ENCODE data around the gene ATG101. TPM values are rescaled to one million over a fixed set of nuclear protein-coding genes. Genes with fewer than 3 reads are reported as not detected.

ATG101 gene, protein sequence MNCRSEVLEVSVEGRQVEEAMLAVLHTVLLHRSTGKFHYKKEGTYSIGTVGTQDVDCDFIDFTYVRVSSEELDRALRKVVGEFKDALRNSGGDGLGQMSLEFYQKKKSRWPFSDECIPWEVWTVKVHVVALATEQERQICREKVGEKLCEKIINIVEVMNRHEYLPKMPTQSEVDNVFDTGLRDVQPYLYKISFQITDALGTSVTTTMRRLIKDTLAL
- 19.8 and 33.7 TPM in 2 replicates for total RNA-seq (ENCODE audit: low replicate concordance)

DNA sequence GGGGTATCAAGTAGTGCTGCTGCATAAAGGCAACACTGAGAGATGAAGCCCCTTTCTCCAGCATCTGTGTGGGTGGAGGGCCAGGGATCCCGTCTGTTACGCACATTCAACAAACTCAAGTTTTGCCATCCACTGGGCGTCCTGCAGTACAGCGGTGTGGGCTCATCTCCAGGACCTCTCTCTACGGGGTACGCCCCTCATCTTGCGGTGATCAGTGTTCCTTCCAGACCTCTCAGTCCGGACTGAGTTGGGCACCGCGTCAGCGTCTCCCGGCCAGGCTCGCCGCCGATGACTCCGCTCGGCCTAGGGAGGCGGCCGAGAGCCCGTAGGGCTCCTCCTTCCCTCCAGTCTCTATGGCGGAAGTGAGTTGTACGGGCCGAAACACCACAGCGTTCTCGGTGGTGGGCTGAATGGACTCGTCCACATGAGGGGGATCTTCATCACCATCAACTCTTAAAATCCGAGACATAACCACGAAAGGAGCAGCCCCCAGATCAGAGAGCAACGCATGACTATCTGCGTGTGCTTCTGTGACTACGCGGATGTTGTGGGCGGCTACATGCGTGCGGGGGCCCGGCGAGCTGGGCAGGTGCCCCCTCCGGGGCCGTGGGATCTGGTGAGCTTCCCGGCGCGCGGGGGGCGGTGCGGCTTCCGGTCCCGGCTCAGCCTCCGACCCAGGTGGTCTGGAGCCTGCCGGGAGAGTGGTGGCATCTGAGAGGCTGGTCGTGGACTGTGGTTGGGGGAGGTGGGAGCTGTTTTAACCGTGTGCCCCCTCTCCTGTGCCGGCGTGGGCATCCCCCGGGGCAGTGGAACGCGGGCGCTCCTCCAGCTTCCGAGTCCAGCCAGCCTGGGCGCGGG is at the start of gene ATG101:
ATG101 (plus strand) TSS at position 652 of the 858 bp plus-strand sequence. CDS start 3,673 bp downstream, outside the sequence.
- Histone ChIP-seq H3K27ac (peak within 1 kb of the TSS; percentile 97), H3K9me3 (ENCODE audit: low read depth) (no peaks in the 10 kb centered on the region), H3K79me2 (ENCODE audit: low read depth) (peaks cover 41% of the 10 kb centered on the region), H3K4me3 (peak within 1 kb of the TSS; percentile 97), H3F3A (ENCODE audit: low read depth) (peaks cover 5% of the 10 kb centered on the region), H4K20me1 (ENCODE audit: low read depth) (peaks cover 20% of the 10 kb centered on the region), H3K36me3 (no peaks in the 10 kb centered on the region), H3K27me3 (peaks cover 18% of the 10 kb centered on the region), H2AFZ (replicated peaks) (peak within 1 kb of the TSS; percentile 95), H3K4me1 (peaks cover 7% of the 10 kb centered on the region), H3K4me2 (peak within 1 kb of the TSS; percentile 99), H3K9ac (peak within 1 kb of the TSS; percentile 97)
- no peaks in the 10 kb centered on the region for H3K9me3 Mint-ChIP-seq
- peaks cover 11% of the 10 kb centered on the region for H3K36me3 Mint-ChIP-seq
- peak; percentile 97 for DNase-seq (ENCODE audit: low spot score)
- peaks cover 9% of the 10 kb centered on the region for H3K27me3 Mint-ChIP-seq (ENCODE audit: insufficient read depth, low read depth)
- peak within 1 kb of the TSS; percentile 100 for H3K27ac Mint-ChIP-seq
- no peak for TF ChIP-seq EZH2phosphoT487 (IDR thresholded peaks at IDR 0.05)
- TF ChIP-seq, protein P1, sequence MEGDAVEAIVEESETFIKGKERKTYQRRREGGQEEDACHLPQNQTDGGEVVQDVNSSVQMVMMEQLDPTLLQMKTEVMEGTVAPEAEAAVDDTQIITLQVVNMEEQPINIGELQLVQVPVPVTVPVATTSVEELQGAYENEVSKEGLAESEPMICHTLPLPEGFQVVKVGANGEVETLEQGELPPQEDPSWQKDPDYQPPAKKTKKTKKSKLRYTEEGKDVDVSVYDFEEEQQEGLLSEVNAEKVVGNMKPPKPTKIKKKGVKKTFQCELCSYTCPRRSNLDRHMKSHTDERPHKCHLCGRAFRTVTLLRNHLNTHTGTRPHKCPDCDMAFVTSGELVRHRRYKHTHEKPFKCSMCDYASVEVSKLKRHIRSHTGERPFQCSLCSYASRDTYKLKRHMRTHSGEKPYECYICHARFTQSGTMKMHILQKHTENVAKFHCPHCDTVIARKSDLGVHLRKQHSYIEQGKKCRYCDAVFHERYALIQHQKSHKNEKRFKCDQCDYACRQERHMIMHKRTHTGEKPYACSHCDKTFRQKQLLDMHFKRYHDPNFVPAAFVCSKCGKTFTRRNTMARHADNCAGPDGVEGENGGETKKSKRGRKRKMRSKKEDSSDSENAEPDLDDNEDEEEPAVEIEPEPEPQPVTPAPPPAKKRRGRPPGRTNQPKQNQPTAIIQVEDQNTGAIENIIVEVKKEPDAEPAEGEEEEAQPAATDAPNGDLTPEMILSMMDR (IDR thresholded peaks at IDR 0.05) = peak; percentile 81
- TF ChIP-seq EZH2 (IDR thresholded peaks at IDR 0.05) = no peak
- H3K4me1 Mint-ChIP-seq = peaks cover 27% of the 10 kb centered on the region
- H3K4me3 Mint-ChIP-seq = peak within 1 kb of the TSS; percentile 99

DNA sequence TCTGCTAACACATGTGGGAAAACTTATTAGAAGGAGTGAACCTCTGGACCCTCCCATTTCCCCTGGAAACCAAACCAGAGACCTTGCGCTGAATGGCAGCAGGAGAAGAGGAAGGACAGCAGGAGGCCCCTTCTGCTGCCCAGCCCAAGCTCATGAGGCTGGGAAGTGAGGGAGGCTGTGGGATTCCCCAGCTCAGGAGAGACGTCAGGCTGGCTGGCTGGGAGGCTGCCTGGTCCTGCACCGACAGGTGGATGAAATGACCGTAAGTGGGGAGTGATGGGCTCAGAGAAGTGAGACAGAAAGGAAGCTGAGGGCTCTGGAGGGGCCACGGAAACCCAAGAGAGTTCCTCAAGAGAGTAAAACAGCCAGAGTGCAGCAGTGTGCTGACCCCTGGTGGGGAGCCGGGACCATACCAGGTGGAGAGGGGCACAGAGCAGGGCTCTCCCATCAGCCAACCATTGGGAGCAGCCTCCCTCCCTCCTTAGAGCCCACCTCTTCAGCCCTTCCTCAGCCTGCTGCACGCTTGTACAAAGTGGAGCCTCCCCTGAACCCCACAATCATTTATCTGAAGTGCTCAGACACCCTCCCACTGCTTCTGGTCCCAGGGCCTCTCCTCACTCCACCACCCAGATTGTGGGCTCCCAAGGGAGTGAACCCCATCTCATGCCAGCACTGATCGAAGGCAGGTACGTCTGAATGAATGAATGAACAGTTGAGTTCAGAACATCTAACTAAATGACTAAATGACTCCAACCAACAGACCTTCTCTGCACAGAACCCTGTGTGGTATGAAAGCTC is 49.0 kb upstream of the ATG101 start:
- Histone ChIP-seq H3K9me3 (ENCODE audit: low read depth) (no peaks in the 10 kb centered on the region), H3K36me3 (no peaks in the 10 kb centered on the region), H2AFZ (replicated peaks) (peak overlapping the region; percentile 68), H3K79me2 (ENCODE audit: low read depth) (no peaks in the 10 kb centered on the region), H3K4me3 (no peak overlapping the region), H3F3A (ENCODE audit: low read depth) (peaks cover 14% of the 10 kb centered on the region), H3K9ac (no peak overlapping the region), H3K4me2 (peak overlapping the region; percentile 49), H3K27ac (no peak overlapping the region), H4K20me1 (ENCODE audit: low read depth) (no peaks in the 10 kb centered on the region), H3K27me3 (peaks cover 67% of the 10 kb centered on the region), H3K4me1 (peaks cover under 1% of the 10 kb centered on the region)
- peak; percentile 85 for DNase-seq (ENCODE audit: low spot score)
- TF ChIP-seq, protein P1 (IDR thresholded peaks at IDR 0.05) = peak; percentile 84
- TF ChIP-seq EZH2phosphoT487 (IDR thresholded peaks at IDR 0.05) = no peak
- H3K36me3 Mint-ChIP-seq = no peaks in the 10 kb centered on the region
- H3K9me3 Mint-ChIP-seq = no peaks in the 10 kb centered on the region
- peaks cover 17% of the 10 kb centered on the region for H3K27me3 Mint-ChIP-seq (ENCODE audit: insufficient read depth, low read depth)
- H3K27ac Mint-ChIP-seq = no peak overlapping the region
- peaks cover 37% of the 10 kb centered on the region for H3K4me1 Mint-ChIP-seq
- H3K4me3 Mint-ChIP-seq = peak overlapping the region; percentile 71

DNA sequence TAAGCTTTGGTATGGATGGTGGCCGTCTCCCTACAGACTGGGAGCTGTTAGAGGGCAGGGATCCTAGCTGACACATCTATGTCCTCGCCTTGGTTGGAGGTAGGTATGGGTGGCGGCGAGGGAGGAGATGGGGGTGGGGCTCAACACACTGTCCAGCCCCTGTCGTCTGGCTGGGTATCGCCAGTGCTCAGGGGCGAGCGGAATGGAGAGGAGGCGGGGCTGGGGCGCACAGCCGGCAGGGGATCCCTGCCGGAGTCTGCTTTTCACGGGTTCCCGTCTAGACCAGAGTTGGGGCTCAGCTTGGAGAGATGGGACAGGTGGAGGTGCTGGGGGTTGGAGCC is 47.0 kb upstream of the ATG101 start:
- no peaks in the 10 kb centered on the region for H3K79me2 ChIP-seq (ENCODE audit: low read depth)
- Mint-ChIP-seq H3K4me3 (peak overlapping the region; percentile 83), H3K27me3 (ENCODE audit: insufficient read depth, low read depth) (peaks cover 19% of the 10 kb centered on the region), H3K36me3 (no peaks in the 10 kb centered on the region), H3K27ac (no peak overlapping the region), H3K9me3 (no peaks in the 10 kb centered on the region), H3K4me1 (peaks cover 47% of the 10 kb centered on the region)
- H3K27me3 ChIP-seq = peaks cover 48% of the 10 kb centered on the region
- H3K4me3 ChIP-seq = peak overlapping the region; percentile 46
- H3K4me1 ChIP-seq = peaks cover 13% of the 10 kb centered on the region
- H2AFZ ChIP-seq (replicated peaks) = peak overlapping the region; percentile 92
- H3K9ac ChIP-seq = no peak overlapping the region
- DNase-seq (ENCODE audit: low spot score) = peak; percentile 63
- peaks cover 23% of the 10 kb centered on the region for H3F3A ChIP-seq (ENCODE audit: low read depth)
- H3K4me2 ChIP-seq = peak overlapping the region; percentile 78
- no peaks in the 10 kb centered on the region for H3K36me3 ChIP-seq
- no peak overlapping the region for H3K27ac ChIP-seq
- no peaks in the 10 kb centered on the region for H3K9me3 ChIP-seq (ENCODE audit: low read depth)
- TF ChIP-seq, protein P1 (IDR thresholded peaks at IDR 0.05) = no peak
- no peak for TF ChIP-seq EZH2phosphoT487 (IDR thresholded peaks at IDR 0.05)
- TF ChIP-seq EZH2 (IDR thresholded peaks at IDR 0.05) = peak; percentile 69
- H4K20me1 ChIP-seq (ENCODE audit: low read depth) = no peaks in the 10 kb centered on the region

Data from neural progenitor cell (in vitro differentiated cells).